ENCODE data around the gene NBEAL2.
A peak's percentile ranks its signal among the peaks of the same experiment; 100 is the strongest.

Gene NBEAL2

GRCh38 chr3:46965151-46965550 is 14.3 kb upstream of the NBEAL2 start:
- DNase-seq = no peak

- no peak for DNase-seq
These were observed 12.7 kb upstream of the NBEAL2 start for GRCh38 chr3:46966811-46967210.

- no peak for DNase-seq
These were observed 10.6 kb upstream of the NBEAL2 start for GRCh38 chr3:46968783-46969428.

GRCh38 chr3:46970391-46971091 is 8.9 kb upstream of the NBEAL2 start:
- DNase-seq = no peak

- no peak for DNase-seq
These were observed 8.3 kb upstream of the NBEAL2 start for GRCh38 chr3:46971151-46971550.

- DNase-seq = no peak
These were observed 7.7 kb upstream of the NBEAL2 start for GRCh38 chr3:46971742-46972141.

- DNase-seq = no peak
These were observed 7.1 kb upstream of the NBEAL2 start for GRCh38 chr3:46972396-46972795.

GRCh38 chr3:46974421-46975171 is 4.9 kb upstream of the NBEAL2 start:
- no peak for DNase-seq

- DNase-seq = peak; percentile 88
These were observed 2.9 kb upstream of the NBEAL2 start, which contains the start of gene CCDC12 for GRCh38 chr3:46976326-46977190. TSS of gene CCDC12 (minus strand) at chr3:46976745. CDS start at chr3:46976732, 13 bp downstream.

- no peak for DNase-seq
These were observed 1.7 kb upstream of the NBEAL2 start for GRCh38 chr3:46977811-46978195.

- DNase-seq = no peak
These were observed 1.1 kb upstream of the NBEAL2 start for GRCh38 chr3:46978381-46978780.

- no peak for DNase-seq
These were observed 562 bp downstream of the NBEAL2 start for GRCh38 chr3:46979958-46980497.

- DNase-seq = no peak
These were observed 2.5 kb downstream of the NBEAL2 start for GRCh38 chr3:46981932-46982471.

GRCh38 chr3:46982546-46982945 is 3.1 kb downstream of the NBEAL2 start:
- no peak for DNase-seq

GRCh38 chr3:46984591-46985459 is 5.4 kb downstream of the NBEAL2 start:
- DNase-seq = no peak

GRCh38 chr3:46985588-46985987 is 6.1 kb downstream of the NBEAL2 start:
- no peak for DNase-seq

GRCh38 chr3:46986055-46986730 is 6.7 kb downstream of the NBEAL2 start:
- DNase-seq = no peak

GRCh38 chr3:46986782-46987310 is 7.4 kb downstream of the NBEAL2 start:
- DNase-seq = no peak

GRCh38 chr3:46987319-46987742 is 7.9 kb downstream of the NBEAL2 start:
- DNase-seq = no peak

- peak; percentile 81 for DNase-seq
These were observed 8.4 kb downstream of the NBEAL2 start for GRCh38 chr3:46987743-46988401.

All from activated CD4-positive, CD25-positive, alpha-beta regulatory T cell treated with anti-CD3 and anti-CD28 coated beads, Interleukin-2, amount 50 U/mL, for 72 hours (primary cell).